SK-N-SH treated with all-trans-retinoic acid at 6 μM for 48 hours (cell line): ENCODE results near the gene COL4A2.

Source experiments
- ATAC-seq: fragments of 200-7000 bp; cut with Tn5 transposase; 3 replicates; pipeline ENCODE4 v1.9.1; 2020; ENCODE audit warnings: mild to moderate bottlenecking, moderate library complexity
- BACH2 ChIP-seq: fragments of 250-450 bp; sonication (Bioruptor Pico); IDR thresholded peaks from 2 replicates; pipeline ENCODE4 v1.9.0; 2021; ENCODE audit warnings: mild to moderate bottlenecking, borderline replicate concordance
- ESRRG ChIP-seq: fragments of 250-450 bp; sonication (Bioruptor Pico); IDR thresholded peaks from 2 replicates; pipeline ENCODE4 v1.6.1; 2021; ENCODE audit warnings: mild to moderate bottlenecking
- GLIS3 ChIP-seq: fragments of 250-450 bp; sonication (Bioruptor Pico); IDR thresholded peaks from 2 replicates; pipeline ENCODE4 v1.5.0; 2020; ENCODE audit warnings: mild to moderate bottlenecking, moderate library complexity
- ISL1 ChIP-seq: fragments of 250-450 bp; sonication (Bioruptor Pico); IDR thresholded peaks from 2 replicates; pipeline ENCODE4 v2.1.2; 2022; ENCODE audit warnings: mild to moderate bottlenecking, moderate library complexity
- OSR1 ChIP-seq: fragments of 250-450 bp; sonication (Bioruptor Pico); IDR thresholded peaks from 2 replicates; pipeline ENCODE4 v1.8.0; 2022; ENCODE audit warnings: moderate library complexity, mild to moderate bottlenecking, inconsistent platforms
- PPARA ChIP-seq: fragments of 250-450 bp; sonication (Bioruptor Pico); IDR thresholded peaks from 2 replicates; pipeline ENCODE4 v1.5.0; 2020; ENCODE audit warnings: mild to moderate bottlenecking, borderline replicate concordance
- RARB ChIP-seq: fragments of 250-450 bp; sonication (Bioruptor Pico); IDR thresholded peaks from 2 replicates; pipeline ENCODE4 v1.8.0; 2021; ENCODE audit warnings: mild to moderate bottlenecking, moderate library complexity
- SNAI2 ChIP-seq: fragments of 250-450 bp; sonication (Bioruptor Pico); IDR thresholded peaks from 2 replicates; pipeline ENCODE4 v1.5.0; 2020; ENCODE audit warnings: mild to moderate bottlenecking, moderate library complexity
- TCF4 ChIP-seq: fragments of 250-450 bp; sonication (Bioruptor Pico); IDR thresholded peaks from 2 replicates; pipeline ENCODE4 v1.8.0; 2021; ENCODE audit warnings: mild to moderate bottlenecking, moderate library complexity, borderline replicate concordance
- TOX ChIP-seq: fragments of 250-450 bp; sonication (Bioruptor Pico); IDR thresholded peaks from 2 replicates; pipeline ENCODE4 v1.8.0; 2021; ENCODE audit warnings: mild to moderate bottlenecking, moderate library complexity, borderline replicate concordance
- ZC3H10 ChIP-seq: fragments of 250-450 bp; sonication (Bioruptor Pico); IDR thresholded peaks from 2 replicates; pipeline ENCODE4 v1.5.1; 2021; ENCODE audit warnings: mild to moderate bottlenecking, moderate library complexity
- ZFP3 ChIP-seq: fragments of 250-450 bp; sonication (Bioruptor Pico); IDR thresholded peaks from 2 replicates; pipeline ENCODE4 v1.5.0; 2020; ENCODE audit warnings: mild to moderate bottlenecking, moderate library complexity
- ZFP30 ChIP-seq: fragments of 450-650 bp; formaldehyde crosslinking; IDR thresholded peaks from 2 replicates; pipeline ENCODE4 v1.5.0; 2022; ENCODE audit warnings: mild to moderate bottlenecking, moderate library complexity
- ZNF70 ChIP-seq: fragments of 450-650 bp; formaldehyde crosslinking; IDR thresholded peaks from 2 replicates; pipeline ENCODE4 v1.5.0; 2020; ENCODE audit warnings: mild to moderate bottlenecking, moderate library complexity
- ZNF8 ChIP-seq: fragments of 450-650 bp; formaldehyde crosslinking; IDR thresholded peaks from 2 replicates; pipeline ENCODE4 v1.5.0; 2020; ENCODE audit warnings: mild to moderate bottlenecking, moderate library complexity
- TF ChIP-seq, protein P1 (sequence below): fragments of 250-450 bp; sonication (Bioruptor Pico); IDR thresholded peaks from 2 replicates; pipeline ENCODE4 v1.5.1; 2020; ENCODE audit warnings: low read depth, mild to moderate bottlenecking, moderate library complexity
- TF ChIP-seq, protein P2 (sequence below): fragments of 250-450 bp; sonication (Bioruptor Pico); IDR thresholded peaks from 2 replicates; pipeline ENCODE4 v1.8.0; 2021; ENCODE audit warnings: low read depth, mild to moderate bottlenecking, moderate library complexity, borderline replicate concordance
- TF ChIP-seq, protein P3 (sequence below): fragments of 250-450 bp; sonication (Bioruptor Pico); IDR thresholded peaks from 2 replicates; pipeline ENCODE4 v1.5.1; 2021; ENCODE audit warnings: mild to moderate bottlenecking, moderate library complexity
- TF ChIP-seq, protein P4 (sequence below): fragments of 250-450 bp; sonication (Bioruptor Pico); IDR thresholded peaks from 2 replicates; pipeline ENCODE4 v1.8.0; 2020; ENCODE audit warnings: mild to moderate bottlenecking, moderate library complexity, borderline replicate concordance

The COL4A2 gene

DNA sequence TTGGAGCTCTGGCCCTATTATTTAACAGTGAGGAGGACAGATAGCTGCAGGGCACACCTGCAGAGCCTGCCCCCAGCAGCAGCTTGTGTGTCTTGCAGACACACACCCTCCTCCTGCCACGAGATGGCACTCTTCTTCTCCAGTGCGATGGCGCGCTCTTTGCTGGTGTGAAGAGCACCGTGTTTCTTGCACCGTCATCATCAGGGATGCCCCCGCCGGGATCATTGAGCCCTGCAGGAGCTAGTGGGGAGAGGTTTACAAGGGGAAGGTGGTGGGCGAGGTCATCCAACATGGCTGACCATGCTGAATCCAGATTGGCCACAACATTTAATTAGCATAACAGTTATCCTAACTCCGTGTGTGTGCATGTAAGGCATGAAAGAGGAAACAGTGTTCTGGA, 148.9 kb downstream of the COL4A2 start:
- TF ChIP-seq, protein P1, sequence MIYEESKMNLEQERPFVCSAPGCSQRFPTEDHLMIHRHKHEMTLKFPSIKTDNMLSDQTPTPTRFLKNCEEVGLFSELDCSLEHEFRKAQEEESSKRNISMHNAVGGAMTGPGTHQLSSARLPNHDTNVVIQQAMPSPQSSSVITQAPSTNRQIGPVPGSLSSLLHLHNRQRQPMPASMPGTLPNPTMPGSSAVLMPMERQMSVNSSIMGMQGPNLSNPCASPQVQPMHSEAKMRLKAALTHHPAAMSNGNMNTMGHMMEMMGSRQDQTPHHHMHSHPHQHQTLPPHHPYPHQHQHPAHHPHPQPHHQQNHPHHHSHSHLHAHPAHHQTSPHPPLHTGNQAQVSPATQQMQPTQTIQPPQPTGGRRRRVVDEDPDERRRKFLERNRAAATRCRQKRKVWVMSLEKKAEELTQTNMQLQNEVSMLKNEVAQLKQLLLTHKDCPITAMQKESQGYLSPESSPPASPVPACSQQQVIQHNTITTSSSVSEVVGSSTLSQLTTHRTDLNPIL (CRISPR knock-in tag): no peak
- no peak for TF ChIP-seq TOX (CRISPR knock-in tag)
- peak; percentile 98 for ATAC-seq

DNA sequence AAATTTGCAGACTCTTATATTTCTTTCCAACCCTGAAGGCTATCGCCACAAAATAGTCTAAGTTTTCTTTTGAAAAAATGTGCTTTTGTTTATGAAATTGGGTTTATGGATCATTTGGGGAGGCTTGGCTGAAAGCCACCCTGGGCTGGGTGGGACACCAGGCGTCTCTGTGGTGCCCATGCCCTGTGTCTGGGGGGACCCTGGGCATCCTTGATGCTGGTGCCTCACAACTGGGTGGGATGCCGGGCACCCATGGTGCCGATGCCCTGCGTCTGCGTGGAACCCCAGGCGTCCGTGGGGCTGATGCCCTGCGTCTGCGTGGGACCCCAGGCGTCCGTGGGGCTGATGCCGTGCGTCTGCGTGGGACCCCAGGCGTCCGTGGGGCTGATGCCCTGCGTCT, 149.5 kb downstream of the COL4A2 start:
- TF ChIP-seq, protein P2, sequence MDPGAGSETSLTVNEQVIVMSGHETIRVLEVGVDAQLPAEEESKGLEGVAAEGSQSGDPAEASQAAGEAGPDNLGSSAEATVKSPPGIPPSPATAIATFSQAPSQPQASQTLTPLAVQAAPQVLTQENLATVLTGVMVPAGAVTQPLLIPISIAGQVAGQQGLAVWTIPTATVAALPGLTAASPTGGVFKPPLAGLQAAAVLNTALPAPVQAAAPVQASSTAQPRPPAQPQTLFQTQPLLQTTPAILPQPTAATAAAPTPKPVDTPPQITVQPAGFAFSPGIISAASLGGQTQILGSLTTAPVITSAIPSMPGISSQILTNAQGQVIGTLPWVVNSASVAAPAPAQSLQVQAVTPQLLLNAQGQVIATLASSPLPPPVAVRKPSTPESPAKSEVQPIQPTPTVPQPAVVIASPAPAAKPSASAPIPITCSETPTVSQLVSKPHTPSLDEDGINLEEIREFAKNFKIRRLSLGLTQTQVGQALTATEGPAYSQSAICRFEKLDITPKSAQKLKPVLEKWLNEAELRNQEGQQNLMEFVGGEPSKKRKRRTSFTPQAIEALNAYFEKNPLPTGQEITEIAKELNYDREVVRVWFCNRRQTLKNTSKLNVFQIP (CRISPR knock-in tag): no peak
- TF ChIP-seq ZNF70 (CRISPR knock-in tag): no peak
- ATAC-seq: no peak

DNA sequence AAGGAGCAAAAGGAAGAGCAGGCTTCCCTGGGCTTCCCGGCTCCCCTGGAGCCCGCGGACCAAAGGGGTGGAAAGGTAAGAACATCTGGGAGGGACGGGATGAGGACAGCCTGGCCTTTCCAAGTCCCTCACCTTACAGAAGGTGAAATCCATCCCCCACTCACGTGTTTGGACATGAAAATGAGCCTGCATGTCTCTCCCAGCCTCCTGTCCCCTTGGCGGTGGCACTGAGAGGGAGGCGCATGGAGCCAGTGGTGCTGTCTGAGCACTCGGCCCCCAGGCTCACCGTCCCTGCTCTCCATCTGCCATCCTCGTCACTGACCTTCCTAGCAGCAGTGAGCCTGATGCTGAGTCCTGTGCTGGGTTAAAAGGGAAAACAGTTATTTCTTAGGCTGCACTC, 150.3 kb downstream of the COL4A2 start:
- ATAC-seq: no peak
- TF ChIP-seq ZC3H10 (CRISPR knock-in tag) (no peak), ZNF8 (CRISPR knock-in tag) (no peak), ZFP3 (CRISPR knock-in tag) (no peak), OSR1 (CRISPR knock-in tag) (no peak), GLIS3 (no peak), ESRRG (no peak)
- TF ChIP-seq, protein P3, sequence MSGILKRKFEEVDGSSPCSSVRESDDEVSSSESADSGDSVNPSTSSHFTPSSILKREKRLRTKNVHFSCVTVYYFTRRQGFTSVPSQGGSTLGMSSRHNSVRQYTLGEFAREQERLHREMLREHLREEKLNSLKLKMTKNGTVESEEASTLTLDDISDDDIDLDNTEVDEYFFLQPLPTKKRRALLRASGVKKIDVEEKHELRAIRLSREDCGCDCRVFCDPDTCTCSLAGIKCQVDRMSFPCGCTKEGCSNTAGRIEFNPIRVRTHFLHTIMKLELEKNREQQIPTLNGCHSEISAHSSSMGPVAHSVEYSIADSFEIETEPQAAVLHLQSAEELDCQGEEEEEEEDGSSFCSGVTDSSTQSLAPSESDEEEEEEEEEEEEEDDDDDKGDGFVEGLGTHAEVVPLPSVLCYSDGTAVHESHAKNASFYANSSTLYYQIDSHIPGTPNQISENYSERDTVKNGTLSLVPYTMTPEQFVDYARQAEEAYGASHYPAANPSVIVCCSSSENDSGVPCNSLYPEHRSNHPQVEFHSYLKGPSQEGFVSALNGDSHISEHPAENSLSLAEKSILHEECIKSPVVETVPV (CRISPR knock-in tag): no peak
- TF ChIP-seq, protein P4, sequence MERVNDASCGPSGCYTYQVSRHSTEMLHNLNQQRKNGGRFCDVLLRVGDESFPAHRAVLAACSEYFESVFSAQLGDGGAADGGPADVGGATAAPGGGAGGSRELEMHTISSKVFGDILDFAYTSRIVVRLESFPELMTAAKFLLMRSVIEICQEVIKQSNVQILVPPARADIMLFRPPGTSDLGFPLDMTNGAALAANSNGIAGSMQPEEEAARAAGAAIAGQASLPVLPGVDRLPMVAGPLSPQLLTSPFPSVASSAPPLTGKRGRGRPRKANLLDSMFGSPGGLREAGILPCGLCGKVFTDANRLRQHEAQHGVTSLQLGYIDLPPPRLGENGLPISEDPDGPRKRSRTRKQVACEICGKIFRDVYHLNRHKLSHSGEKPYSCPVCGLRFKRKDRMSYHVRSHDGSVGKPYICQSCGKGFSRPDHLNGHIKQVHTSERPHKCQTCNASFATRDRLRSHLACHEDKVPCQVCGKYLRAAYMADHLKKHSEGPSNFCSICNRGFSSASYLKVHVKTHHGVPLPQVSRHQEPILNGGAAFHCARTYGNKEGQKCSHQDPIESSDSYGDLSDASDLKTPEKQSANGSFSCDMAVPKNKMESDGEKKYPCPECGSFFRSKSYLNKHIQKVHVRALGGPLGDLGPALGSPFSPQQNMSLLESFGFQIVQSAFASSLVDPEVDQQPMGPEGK (CRISPR knock-in tag): no peak
- TF ChIP-seq, all 23 proteins: peak for 0

DNA sequence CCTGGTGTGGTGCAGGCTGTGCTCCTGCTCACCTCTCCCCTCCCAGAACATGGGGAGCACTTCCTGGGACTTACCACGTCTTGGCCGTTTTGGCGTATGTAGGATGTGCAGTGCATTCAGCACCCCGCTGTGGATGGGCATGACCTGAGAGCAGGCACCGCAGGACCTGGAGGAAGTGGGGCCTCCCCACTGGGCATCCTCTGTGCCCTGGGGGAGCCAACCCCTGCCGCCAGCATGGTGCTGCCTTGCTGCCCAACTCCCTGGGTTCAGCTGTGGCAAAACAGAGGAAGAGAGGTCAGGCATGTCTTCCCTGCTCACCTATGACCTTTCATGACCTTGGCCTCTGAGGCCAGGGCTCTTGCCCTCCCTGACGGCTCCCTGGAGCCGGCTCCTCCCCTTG, 150.9 kb downstream of the COL4A2 start:
- no peak for TF ChIP-seq ISL1 (CRISPR knock-in tag)
- no peak for TF ChIP-seq PPARA
- TF ChIP-seq RARB (CRISPR knock-in tag): no peak
- TF ChIP-seq TCF4: no peak
- TF ChIP-seq, protein P2 (CRISPR knock-in tag): no peak
- no peak for TF ChIP-seq BACH2 (CRISPR knock-in tag)
- no peak for TF ChIP-seq ZFP30
- TF ChIP-seq TOX (CRISPR knock-in tag): no peak
- TF ChIP-seq SNAI2 (CRISPR knock-in tag): no peak
- no peak for TF ChIP-seq ESRRG
- TF ChIP-seq, protein P4 (CRISPR knock-in tag): no peak
- TF ChIP-seq, all 23 proteins: peak for 0

More for the DNA sequence above, 150.9 kb downstream of the COL4A2 start:
- ATAC-seq: no peak
